Measurements from ENCODE around the gene DZIP3.

DNA sequence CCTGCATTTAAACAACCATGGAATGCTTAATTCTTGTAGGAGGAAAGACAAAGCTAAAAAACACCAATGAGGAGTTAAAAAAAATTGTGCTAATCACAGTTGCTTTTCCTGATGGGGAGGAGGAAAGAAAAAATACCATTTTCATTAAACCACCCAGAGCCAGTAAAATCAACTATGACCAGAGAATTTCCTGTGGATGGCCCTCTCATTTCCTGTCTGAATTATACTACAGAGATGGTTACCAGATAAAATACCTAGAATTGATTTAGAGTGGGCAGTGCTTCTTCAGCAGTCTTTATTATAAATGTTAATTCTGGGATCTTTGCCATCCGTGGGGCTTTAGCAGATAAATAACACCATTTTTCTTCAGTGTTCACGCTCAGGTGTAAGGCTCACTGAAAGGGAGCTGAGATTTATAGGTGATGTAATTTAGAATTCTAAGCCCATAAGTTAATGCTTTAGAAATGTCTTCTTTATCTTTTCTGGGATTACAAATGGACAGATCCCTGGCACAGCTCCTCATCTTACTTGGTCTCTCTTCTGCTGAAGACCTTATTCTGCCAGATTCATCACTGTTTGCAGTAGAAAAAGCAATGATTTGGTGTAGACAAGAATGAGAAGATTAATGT is 129.8 kb downstream of the DZIP3 start:
- TF ChIP-seq, protein P1, sequence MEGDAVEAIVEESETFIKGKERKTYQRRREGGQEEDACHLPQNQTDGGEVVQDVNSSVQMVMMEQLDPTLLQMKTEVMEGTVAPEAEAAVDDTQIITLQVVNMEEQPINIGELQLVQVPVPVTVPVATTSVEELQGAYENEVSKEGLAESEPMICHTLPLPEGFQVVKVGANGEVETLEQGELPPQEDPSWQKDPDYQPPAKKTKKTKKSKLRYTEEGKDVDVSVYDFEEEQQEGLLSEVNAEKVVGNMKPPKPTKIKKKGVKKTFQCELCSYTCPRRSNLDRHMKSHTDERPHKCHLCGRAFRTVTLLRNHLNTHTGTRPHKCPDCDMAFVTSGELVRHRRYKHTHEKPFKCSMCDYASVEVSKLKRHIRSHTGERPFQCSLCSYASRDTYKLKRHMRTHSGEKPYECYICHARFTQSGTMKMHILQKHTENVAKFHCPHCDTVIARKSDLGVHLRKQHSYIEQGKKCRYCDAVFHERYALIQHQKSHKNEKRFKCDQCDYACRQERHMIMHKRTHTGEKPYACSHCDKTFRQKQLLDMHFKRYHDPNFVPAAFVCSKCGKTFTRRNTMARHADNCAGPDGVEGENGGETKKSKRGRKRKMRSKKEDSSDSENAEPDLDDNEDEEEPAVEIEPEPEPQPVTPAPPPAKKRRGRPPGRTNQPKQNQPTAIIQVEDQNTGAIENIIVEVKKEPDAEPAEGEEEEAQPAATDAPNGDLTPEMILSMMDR (conservative IDR thresholded peaks at IDR 0.05 in 1 of 2, IDR thresholded peaks at IDR 0.05 in 1 of 2; ENCODE audit: extremely low read depth in 1 of 2, insufficient read depth in 1 of 2, low read depth in 1 of 2, low read length in 2 of 2) = no peak
- no peak for TF ChIP-seq EZH2 (IDR thresholded peaks at IDR 0.05; ENCODE audit: borderline replicate concordance, low read length)

Data from mammary epithelial cell (primary cell).